ENCODE data around the gene TRIM2. TPM values are rescaled to one million over a fixed set of nuclear protein-coding genes. Genes with fewer than 3 reads are reported as not detected.

The TRIM2 gene
- total RNA-seq, 4 donors from 2014 or later = 5.8 to 18.9 (median 14.9) TPM

DNA sequence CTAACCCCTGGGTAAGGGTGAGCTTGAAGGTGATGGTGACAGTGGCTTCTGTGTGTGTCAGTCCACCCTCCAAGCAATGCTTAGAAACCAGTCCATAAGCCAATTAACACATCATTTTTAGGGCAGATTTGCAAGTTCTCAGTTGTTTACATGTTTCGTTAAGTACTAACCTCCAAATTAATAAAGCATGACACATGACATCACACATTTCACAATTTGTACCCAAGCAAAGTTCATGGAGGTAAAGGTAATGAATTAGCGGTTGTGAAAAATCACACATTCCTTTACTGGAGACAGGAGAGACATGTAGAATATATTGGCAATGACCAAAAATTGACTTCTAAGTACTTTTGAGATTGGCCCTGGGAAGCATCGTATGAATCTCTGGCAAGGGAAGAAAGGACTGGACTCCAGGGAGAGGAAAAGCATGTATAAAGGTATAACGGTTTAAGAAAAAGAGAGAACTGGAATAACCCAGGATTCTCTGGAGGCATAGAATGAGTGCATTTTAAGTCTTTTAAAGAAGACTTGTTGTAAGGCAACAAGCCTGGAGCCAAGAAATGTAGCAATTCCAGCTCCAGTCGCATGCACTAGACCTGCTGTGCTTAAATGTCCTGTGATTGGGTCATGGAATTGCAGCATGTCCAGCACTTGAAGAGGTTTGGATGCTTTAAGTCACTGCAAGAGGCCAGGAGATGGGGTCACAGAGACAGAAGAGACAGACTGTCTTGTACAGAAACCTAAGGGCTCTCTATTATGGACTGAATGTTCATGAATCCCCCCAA lies 34.1 kb downstream of the TRIM2 start:
- 82 to 88% methylated on average over 5 of the region's 5 CpGs for WGBS, 2 donors
- TF ChIP-seq, protein P1, sequence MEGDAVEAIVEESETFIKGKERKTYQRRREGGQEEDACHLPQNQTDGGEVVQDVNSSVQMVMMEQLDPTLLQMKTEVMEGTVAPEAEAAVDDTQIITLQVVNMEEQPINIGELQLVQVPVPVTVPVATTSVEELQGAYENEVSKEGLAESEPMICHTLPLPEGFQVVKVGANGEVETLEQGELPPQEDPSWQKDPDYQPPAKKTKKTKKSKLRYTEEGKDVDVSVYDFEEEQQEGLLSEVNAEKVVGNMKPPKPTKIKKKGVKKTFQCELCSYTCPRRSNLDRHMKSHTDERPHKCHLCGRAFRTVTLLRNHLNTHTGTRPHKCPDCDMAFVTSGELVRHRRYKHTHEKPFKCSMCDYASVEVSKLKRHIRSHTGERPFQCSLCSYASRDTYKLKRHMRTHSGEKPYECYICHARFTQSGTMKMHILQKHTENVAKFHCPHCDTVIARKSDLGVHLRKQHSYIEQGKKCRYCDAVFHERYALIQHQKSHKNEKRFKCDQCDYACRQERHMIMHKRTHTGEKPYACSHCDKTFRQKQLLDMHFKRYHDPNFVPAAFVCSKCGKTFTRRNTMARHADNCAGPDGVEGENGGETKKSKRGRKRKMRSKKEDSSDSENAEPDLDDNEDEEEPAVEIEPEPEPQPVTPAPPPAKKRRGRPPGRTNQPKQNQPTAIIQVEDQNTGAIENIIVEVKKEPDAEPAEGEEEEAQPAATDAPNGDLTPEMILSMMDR (IDR thresholded peaks at IDR 0.05) = no peak
- TF ChIP-seq POLR2A (IDR thresholded peaks at IDR 0.05) = no peak
- DNase-seq = no peak
- H3K27ac ChIP-seq = peak overlapping the region in 1 of 4 donors; percentile 4
- peaks cover 0 to 38% (median 26%) of the 10 kb centered on the region in 3 donors for H3K4me1 ChIP-seq
- intact Hi-C loops (cut with DNase I) = no loop called here
- no peaks in the 10 kb centered on the region for H3K27me3 ChIP-seq
- H3K4me3 ChIP-seq = no peak overlapping the region
- H3K36me3 ChIP-seq = no peaks in the 10 kb centered on the region
- H3K9me3 ChIP-seq = no peaks in the 10 kb centered on the region

- no peaks in the 10 kb centered on the region for H3K27me3 ChIP-seq
- no peak for DNase-seq
- no peak overlapping the region for H3K4me3 ChIP-seq
- H3K9me3 ChIP-seq = no peaks in the 10 kb centered on the region
- no peaks in the 10 kb centered on the region for H3K36me3 ChIP-seq
- TF ChIP-seq, protein P1 (IDR thresholded peaks at IDR 0.05) = no peak
- no peak for TF ChIP-seq POLR2A (IDR thresholded peaks at IDR 0.05)
- H3K27ac ChIP-seq = no peak overlapping the region
- WGBS, 2 donors = 83 to 91% methylated on average over 3 of the region's 3 CpGs
- peaks cover 0 to 29% (median 15%) of the 10 kb centered on the region in 3 donors for H3K4me1 ChIP-seq
- intact Hi-C loops (cut with DNase I) = no loop called here
These were observed 35.2 kb downstream of the TRIM2 start for GRCh38 chr4:153239409-153239808.

GRCh38 chr4:153241295-153241694 lies 37.1 kb downstream of the TRIM2 start:
- H3K36me3 ChIP-seq = no peaks in the 10 kb centered on the region
- no peaks in the 10 kb centered on the region for H3K9me3 ChIP-seq
- peaks cover 0 to 24% (median 9%) of the 10 kb centered on the region in 3 donors for H3K4me1 ChIP-seq
- intact Hi-C loops (cut with DNase I) = no loop called here
- H3K27ac ChIP-seq = no peak overlapping the region
- H3K4me3 ChIP-seq = no peak overlapping the region
- no peak for DNase-seq
- TF ChIP-seq, protein P1 (IDR thresholded peaks at IDR 0.05) = no peak
- no peak for TF ChIP-seq POLR2A (IDR thresholded peaks at IDR 0.05)
- H3K27me3 ChIP-seq = no peaks in the 10 kb centered on the region
- WGBS, 2 donors = 69 to 89% methylated on average over 7 of the region's 8 CpGs

- H3K9me3 ChIP-seq = no peaks in the 10 kb centered on the region
- no peak for DNase-seq
- no peak for TF ChIP-seq POLR2A (IDR thresholded peaks at IDR 0.05)
- TF ChIP-seq, protein P1 (IDR thresholded peaks at IDR 0.05) = no peak
- 49 to 59% methylated on average over 12 to 13 of the region's 13 CpGs for WGBS, 2 donors
- intact Hi-C loops (cut with DNase I) = no loop called here
- no peak overlapping the region for H3K4me3 ChIP-seq
- no peaks in the 10 kb centered on the region for H3K27me3 ChIP-seq
- H3K36me3 ChIP-seq = no peaks in the 10 kb centered on the region
- peak overlapping the region in 1 of 4 donors; percentile 26 for H3K27ac ChIP-seq
- peaks cover 0 to 24% (median 9%) of the 10 kb centered on the region in 3 donors for H3K4me1 ChIP-seq
These were observed 38.0 kb downstream of the TRIM2 start for GRCh38 chr4:153241970-153242838.
